ENCODE results near the gene HSD17B4. TPM values are rescaled to one million over a fixed set of nuclear protein-coding genes. Genes with fewer than 3 reads are reported as not detected.
"Not testable (repeated sequence)": the region's sequence is repeated elsewhere in the genome, so short reads cannot be mapped to it uniquely, and the experiment has no call there.

HSD17B4 gene
- total RNA-seq, 2 donors from 2014 or later = 453 to 480 TPM

DNA sequence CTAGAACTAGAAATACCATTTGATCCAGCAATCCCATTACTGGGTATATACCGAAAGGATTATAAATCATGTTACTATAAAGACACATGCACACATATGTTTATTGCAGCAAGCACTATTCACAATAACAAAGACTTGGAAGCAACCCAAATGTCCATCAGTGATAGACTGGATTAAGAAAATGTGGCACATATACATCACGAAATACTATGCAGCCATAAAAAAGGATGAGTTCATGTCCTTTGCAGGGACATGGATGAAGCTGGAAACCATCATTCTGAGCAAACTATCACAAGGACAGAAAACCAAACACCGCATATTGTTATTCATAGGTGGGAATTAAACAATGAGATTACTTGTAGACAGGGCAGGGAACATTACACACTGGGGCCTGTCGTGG is 7.7 kb upstream of the HSD17B4 start:
- H3K4me3 Mint-ChIP-seq; H3K27ac ChIP-seq (ENCODE audit: low read depth, low read length); H3K9ac ChIP-seq (ENCODE audit: extremely low read depth, low read length, poor library complexity, severe bottlenecking); H3K4me3 ChIP-seq (ENCODE audit: low read length); H3K4me1 Mint-ChIP-seq; H3K27ac Mint-ChIP-seq; H3K36me3 ChIP-seq (ENCODE audit: control insufficient read depth, insufficient read depth, low read length); DNase-seq; H3K27me3 Mint-ChIP-seq (ENCODE audit: insufficient read depth); H3K4me1 ChIP-seq (ENCODE audit: control insufficient read depth, insufficient read depth, low read length); H3K27me3 ChIP-seq (ENCODE audit: control insufficient read depth, insufficient read depth, low read length, poor library complexity, severe bottlenecking): not testable (repeated sequence)
- Mint-ChIP-seq H3K9me3 (peaks cover 75% of the 10 kb centered on the region), H3K36me3 (ENCODE audit: low read depth) (peaks cover 30% of the 10 kb centered on the region)
- WGBS, 2 experiments (ENCODE audit: insufficient coverage in 1 of 2, insufficient read length in 1 of 2) = 82 to 93% methylated on average over 2 to 4 of the region's 4 CpGs
- peaks cover 17% of the 10 kb centered on the region for H3K9me3 ChIP-seq (ENCODE audit: control insufficient read depth, low read length)

DNA sequence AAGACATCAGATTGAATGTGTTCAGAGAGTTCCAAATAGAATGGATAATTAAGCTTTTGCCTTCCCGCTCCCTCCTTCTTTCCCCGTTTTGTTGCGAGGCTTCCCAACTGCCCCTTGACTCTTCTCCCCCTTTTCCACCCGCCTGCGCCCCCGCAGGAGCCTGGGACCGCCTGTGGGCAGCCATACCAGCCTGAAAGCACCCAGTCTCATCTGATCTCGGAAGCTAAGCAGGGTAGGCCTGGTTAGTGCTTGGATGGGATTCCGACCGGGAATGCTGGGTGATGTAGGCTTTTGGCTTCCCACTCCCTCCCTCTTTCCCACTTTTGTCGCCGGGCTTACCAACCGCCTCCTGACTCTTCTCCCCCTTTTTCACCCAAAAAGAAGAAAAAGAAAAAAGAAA is 6.8 kb upstream of the HSD17B4 start:
- Histone ChIP-seq H3K36me3 (ENCODE audit: control insufficient read depth, insufficient read depth, low read length) (no peaks in the 10 kb centered on the region), H3K4me3 (ENCODE audit: low read length) (no peak overlapping the region), H3K27me3 (ENCODE audit: control insufficient read depth, insufficient read depth, low read length, poor library complexity, severe bottlenecking) (no peaks in the 10 kb centered on the region), H3K27ac (ENCODE audit: low read depth, low read length) (no peak overlapping the region), H3K9me3 (ENCODE audit: control insufficient read depth, low read length) (peaks cover 26% of the 10 kb centered on the region), H3K4me1 (ENCODE audit: control insufficient read depth, insufficient read depth, low read length) (no peaks in the 10 kb centered on the region), H3K9ac (ENCODE audit: extremely low read depth, low read length, poor library complexity, severe bottlenecking) (no peak overlapping the region)
- DNase-seq = peak; percentile 71
- Mint-ChIP-seq H3K4me3 (no peak overlapping the region), H3K4me1 (peaks cover 2% of the 10 kb centered on the region), H3K27me3 (ENCODE audit: insufficient read depth) (peaks cover 4% of the 10 kb centered on the region), H3K36me3 (ENCODE audit: low read depth) (peaks cover 30% of the 10 kb centered on the region), H3K9me3 (peaks cover 75% of the 10 kb centered on the region), H3K27ac (no peak overlapping the region)
- TF ChIP-seq, protein P1, sequence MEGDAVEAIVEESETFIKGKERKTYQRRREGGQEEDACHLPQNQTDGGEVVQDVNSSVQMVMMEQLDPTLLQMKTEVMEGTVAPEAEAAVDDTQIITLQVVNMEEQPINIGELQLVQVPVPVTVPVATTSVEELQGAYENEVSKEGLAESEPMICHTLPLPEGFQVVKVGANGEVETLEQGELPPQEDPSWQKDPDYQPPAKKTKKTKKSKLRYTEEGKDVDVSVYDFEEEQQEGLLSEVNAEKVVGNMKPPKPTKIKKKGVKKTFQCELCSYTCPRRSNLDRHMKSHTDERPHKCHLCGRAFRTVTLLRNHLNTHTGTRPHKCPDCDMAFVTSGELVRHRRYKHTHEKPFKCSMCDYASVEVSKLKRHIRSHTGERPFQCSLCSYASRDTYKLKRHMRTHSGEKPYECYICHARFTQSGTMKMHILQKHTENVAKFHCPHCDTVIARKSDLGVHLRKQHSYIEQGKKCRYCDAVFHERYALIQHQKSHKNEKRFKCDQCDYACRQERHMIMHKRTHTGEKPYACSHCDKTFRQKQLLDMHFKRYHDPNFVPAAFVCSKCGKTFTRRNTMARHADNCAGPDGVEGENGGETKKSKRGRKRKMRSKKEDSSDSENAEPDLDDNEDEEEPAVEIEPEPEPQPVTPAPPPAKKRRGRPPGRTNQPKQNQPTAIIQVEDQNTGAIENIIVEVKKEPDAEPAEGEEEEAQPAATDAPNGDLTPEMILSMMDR (conservative IDR thresholded peaks at IDR 0.05) = no peak
- WGBS, 2 experiments (ENCODE audit: insufficient coverage in 1 of 2, insufficient read length in 1 of 2) = 83 to 87% methylated on average over 3 to 10 of the region's 13 CpGs

DNA sequence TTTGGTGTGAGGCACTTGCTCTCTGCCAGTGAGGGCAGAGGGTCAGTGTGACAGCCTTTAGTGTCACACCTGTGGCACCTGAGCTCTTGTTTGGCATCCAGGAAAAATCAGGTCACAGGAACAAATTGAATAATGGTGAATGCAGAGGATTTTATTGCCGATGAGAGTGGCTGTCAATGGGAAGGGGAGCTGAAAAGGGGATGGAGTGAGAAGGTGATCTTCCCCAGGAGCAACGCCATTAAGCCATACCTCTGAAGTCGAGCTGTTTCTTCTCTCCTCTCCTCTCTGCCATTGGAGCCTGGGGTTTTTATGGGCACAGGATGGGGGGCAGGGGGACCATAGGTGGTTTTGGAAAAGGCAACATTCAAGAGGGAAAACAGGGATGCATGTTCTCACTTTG is 2.4 kb upstream of the HSD17B4 start:
- Histone ChIP-seq H3K4me1 (ENCODE audit: control insufficient read depth, insufficient read depth, low read length) (no peaks in the 10 kb centered on the region), H3K9ac (ENCODE audit: extremely low read depth, low read length, poor library complexity, severe bottlenecking) (no peak overlapping the region), H3K9me3 (ENCODE audit: control insufficient read depth, low read length) (peaks cover 38% of the 10 kb centered on the region), H3K27ac (ENCODE audit: low read depth, low read length) (no peak overlapping the region), H3K36me3 (ENCODE audit: control insufficient read depth, insufficient read depth, low read length) (no peaks in the 10 kb centered on the region), H3K27me3 (ENCODE audit: control insufficient read depth, insufficient read depth, low read length, poor library complexity, severe bottlenecking) (no peaks in the 10 kb centered on the region), H3K4me3 (ENCODE audit: low read length) (peak overlapping the region; percentile 49)
- WGBS, 2 experiments (ENCODE audit: insufficient coverage in 1 of 2, insufficient read length in 1 of 2) = 90 to 100% methylated on average over 2 to 3 of the region's 3 CpGs
- TF ChIP-seq, protein P1 (conservative IDR thresholded peaks at IDR 0.05) = no peak
- Mint-ChIP-seq H3K9me3 (peaks cover 52% of the 10 kb centered on the region), H3K27me3 (ENCODE audit: insufficient read depth) (no peaks in the 10 kb centered on the region), H3K4me1 (peaks cover 11% of the 10 kb centered on the region), H3K36me3 (ENCODE audit: low read depth) (peaks cover 31% of the 10 kb centered on the region), H3K27ac (no peak overlapping the region), H3K4me3 (no peak overlapping the region)
- DNase-seq = no peak

DNA sequence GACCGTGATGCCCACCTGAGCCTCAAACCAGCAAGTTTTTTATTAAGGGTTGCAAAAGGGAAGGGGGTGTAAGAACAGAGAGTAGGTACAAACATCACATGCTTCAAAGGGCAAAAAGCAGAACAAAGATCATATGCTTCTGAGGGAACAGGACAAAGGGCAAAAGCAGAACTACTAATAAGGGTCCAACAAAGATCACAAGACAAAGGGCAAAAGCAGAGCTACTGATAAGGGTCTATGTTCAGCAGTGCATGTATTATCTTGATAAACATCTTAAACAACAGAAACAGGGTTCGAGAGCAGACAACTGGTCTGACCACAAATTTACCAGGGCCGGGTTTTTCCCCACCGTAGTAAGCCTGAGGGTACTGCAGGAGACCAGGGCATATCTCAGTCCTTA is 1.7 kb upstream of the HSD17B4 start:
- not testable (repeated sequence) for H3K27me3 Mint-ChIP-seq (ENCODE audit: insufficient read depth); H3K4me1 ChIP-seq (ENCODE audit: control insufficient read depth, insufficient read depth, low read length); H3K36me3 ChIP-seq (ENCODE audit: control insufficient read depth, insufficient read depth, low read length); H3K9ac ChIP-seq (ENCODE audit: extremely low read depth, low read length, poor library complexity, severe bottlenecking); H3K27ac ChIP-seq (ENCODE audit: low read depth, low read length); DNase-seq; H3K4me3 Mint-ChIP-seq; H3K27ac Mint-ChIP-seq; H3K27me3 ChIP-seq (ENCODE audit: control insufficient read depth, insufficient read depth, low read length, poor library complexity, severe bottlenecking)
- Histone ChIP-seq H3K9me3 (ENCODE audit: control insufficient read depth, low read length) (peaks cover 38% of the 10 kb centered on the region), H3K4me3 (ENCODE audit: low read length) (peak overlapping the region; percentile 49)
- H3K4me1 Mint-ChIP-seq = peaks cover 13% of the 10 kb centered on the region
- H3K9me3 Mint-ChIP-seq = peaks cover 52% of the 10 kb centered on the region
- peaks cover 32% of the 10 kb centered on the region for H3K36me3 Mint-ChIP-seq (ENCODE audit: low read depth)
- WGBS, 2 experiments (ENCODE audit: insufficient coverage in 1 of 2, insufficient read length in 1 of 2) = 95 to 100% methylated on average over 3 to 4 of the region's 4 CpGs

All from endodermal cell (in vitro differentiated cells).